Activated CD4-positive, alpha-beta T cell treated with anti-CD3 and anti-CD28 coated beads, Interleukin-2, Interleukin-6, amounts not matched to agents 100 ng/mL and 50 ng/mL, durations not matched to agents 16 hours and 8 hours (primary cell): ENCODE data around the gene DROSHA.
"Not testable (repeated sequence)": the region's sequence is repeated elsewhere in the genome, so short reads cannot be mapped to it uniquely, and the experiment has no call there.

ENCODE experiments used
- DNase-seq: peaks from one replicate; pipeline ENCODE4 v3.0.0-alpha.2; 2020

Gene DROSHA

GRCh38 chr5:31415009-31415923 is 116.6 kb downstream of the DROSHA start:
- no peak for DNase-seq

DNA sequence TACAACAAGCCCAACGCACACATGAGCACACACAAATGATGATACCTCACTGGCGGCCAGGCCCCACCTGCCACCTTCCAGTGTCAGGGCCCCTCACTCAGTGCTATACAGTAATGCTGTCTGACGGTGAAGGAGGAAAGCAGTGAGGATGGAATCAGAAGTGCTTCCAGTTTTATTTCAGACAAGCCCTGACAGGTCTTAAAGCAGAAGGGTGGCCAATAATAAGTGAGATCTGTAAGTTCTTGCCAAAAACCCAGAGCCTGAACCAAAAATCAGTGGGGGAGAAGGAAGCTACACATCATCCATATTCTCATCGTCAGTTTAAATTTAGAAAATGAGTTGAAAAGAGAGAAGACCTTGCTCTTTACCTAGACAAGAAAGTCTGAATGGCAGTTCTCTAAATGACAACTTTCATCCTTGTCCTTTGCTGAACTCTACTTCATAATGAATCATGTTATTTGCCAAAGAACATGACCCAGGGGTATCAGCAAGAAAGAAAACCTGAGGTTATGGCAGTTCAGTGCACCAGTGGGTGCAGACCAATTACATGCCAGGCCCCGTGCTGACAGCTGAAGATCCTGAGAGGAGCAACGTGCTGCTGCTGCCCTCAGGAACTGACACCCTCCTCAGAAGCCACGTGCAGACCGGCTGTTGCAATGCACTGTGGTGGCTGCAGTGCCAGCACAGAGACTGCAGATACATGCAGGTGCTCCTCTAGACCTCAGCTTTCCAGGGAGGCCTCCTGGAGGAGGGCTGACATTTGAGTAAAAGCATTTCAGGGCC is 118.7 kb downstream of the DROSHA start:
- DNase-seq, result no peak

GRCh38 chr5:31412324-31412723 is 119.6 kb downstream of the DROSHA start:
- DNase-seq, result no peak

GRCh38 chr5:31410089-31410488 is 121.8 kb downstream of the DROSHA start:
- DNase-seq, result no peak

GRCh38 chr5:31408814-31409213 is 123.1 kb downstream of the DROSHA start:
- no peak for DNase-seq

- DNase-seq, result no peak
Measured at GRCh38 chr5:31407921-31408693, 123.8 kb downstream of the DROSHA start.

DNA sequence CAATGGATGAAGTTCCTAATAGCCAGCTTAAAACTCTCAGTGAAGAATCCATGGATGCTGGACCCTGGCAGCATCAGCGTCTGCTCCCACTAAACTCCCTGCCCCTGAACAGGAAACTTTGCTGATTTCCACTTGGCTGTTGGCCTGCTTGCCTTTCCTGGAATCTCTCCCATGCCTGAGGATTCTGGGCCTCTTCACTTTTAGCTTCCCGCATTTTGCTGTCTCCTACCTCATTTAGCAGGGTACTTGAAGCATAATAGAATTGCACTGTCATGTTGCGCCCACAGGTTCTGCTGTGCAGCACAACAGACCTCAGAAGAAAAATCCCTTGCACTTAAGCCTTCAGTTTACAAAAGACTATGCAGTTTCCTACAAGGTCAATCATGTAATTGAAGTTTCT is 127.6 kb downstream of the DROSHA start:
- DNase-seq, result no peak

GRCh38 chr5:31401691-31402090 is 130.2 kb downstream of the DROSHA start:
- DNase-seq, result no peak

DNA sequence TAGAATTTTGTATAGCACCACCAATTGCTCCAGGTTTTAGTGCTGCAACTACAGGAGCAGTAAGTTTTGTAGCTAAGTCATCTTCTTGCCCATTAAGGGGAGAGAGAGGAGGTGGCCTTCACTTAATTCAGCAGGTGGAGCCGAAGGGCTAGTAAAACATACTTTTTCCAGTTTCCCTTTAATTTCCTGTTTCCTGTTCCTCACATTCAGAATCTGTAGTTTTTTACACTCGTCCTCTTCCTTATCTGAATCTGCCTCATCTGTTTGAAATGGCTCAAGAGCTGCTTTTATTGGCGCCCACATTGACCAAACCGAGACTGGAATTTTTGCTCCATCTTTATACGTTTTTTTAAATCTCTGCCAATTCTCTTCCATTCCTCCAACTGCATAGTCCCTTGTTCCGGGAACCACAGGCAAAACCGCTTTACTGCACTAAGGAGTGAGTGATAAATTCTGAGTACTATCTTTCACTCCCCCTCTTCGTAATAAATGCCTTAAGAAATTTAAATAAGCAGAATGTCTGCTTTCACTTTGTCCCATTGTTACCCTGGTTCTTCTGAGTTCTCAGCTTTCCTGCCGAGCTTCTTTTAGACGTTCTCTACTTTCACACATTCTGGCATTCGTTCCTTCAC is 133.9 kb downstream of the DROSHA start:
- DNase-seq, result no peak

DNA sequence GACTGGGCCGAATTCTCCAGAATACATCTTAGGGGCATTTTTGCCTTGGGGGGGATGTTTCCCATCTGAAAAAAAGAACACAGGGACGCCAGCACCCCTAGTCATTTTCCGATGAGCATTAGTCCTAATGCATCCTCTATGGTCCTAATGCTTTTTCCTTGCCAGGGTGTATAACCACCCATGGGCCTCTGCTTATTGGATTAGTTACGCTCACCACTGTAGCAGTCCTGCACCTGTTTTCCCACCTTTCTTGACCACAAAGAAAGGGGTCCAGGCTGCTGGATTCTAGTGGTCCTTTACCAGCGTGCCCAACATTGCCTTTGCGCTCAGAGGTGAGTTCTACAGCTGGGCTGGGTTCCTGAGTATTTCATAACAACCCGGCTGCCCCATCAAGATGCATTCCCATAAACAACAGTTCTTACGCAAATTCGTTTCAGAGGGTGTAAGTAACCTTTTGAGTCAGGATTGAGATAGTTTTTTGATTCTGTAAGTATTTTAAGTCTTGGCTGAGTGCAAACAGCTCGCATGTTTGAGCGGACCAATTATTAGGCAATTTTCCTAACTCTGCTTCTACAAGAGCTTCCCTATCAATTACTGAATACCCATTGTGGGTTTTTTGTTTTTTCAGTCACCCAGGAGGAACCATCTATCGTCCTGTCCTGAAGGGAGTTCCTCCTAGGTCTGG is 135.1 kb downstream of the DROSHA start:
- DNase-seq, result no peak

DNA sequence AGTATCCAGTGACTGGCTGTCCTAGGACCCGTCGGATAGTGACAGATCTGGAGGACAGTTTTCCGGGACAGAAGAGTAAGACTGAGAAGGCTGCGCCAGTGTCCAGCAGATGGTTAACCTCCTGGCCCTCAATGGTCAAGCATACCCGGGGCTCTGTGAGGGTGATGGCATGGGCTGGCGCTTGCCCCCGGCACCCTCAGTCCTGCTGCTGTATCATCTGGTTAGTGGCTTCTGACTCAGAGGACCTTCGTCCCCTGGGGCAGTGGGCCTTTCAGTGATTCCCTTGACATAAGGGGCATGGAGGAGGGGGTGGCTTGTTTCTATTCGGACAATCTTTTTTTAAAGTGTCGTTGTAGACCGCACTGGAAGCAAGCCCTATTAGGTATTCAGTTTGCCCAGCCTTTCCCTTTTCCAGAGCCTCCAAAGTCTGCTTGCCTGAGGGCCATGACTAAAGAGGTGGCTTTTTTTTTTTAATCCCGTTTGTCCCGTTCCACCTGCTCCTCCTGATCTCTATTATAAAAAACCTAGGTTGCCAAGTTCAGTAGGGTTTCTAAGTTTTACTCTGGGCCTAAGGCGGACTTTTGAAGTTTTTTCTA is 136.3 kb downstream of the DROSHA start:
- not testable (repeated sequence) for DNase-seq

DNA sequence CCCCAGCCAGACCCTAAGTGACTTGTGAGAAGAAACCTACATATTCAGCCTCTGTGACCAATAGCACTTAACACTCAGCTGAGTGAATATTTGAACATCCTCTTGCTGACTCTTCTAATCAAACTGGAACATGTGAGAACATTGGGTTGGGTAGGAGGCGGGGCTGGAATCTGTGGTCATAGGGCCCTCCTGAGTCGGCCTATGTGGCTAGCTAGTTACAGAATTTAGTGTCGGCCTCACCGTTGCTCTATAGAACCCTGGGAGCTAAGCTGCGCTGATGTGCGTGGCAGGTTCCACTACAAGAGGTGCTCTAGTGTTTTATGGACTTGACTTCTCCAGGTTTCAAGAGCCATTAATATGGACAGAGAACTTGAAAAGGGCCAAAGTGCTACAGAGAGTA is 138.8 kb downstream of the DROSHA start:
- DNase-seq, result no peak

DNA sequence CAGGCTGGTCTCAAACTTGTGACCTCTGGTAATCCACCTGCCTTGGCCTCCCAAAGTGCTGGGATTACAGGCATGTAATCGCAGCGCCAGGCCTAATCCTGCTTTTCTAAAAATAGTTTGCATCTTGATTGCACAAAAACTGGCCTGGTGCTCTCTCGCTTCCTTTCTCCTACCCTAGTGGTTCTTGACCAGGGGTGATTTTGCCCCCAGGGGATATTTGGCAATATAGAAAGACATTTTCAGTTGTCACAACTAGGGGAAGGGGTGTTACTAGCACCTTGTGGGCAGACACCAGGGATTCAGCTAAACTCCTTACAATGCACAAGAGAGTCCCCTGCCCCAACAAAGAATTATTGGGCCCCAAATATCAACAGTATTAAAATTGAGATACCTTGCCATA is 139.8 kb downstream of the DROSHA start:
- DNase-seq, result no peak

DNA sequence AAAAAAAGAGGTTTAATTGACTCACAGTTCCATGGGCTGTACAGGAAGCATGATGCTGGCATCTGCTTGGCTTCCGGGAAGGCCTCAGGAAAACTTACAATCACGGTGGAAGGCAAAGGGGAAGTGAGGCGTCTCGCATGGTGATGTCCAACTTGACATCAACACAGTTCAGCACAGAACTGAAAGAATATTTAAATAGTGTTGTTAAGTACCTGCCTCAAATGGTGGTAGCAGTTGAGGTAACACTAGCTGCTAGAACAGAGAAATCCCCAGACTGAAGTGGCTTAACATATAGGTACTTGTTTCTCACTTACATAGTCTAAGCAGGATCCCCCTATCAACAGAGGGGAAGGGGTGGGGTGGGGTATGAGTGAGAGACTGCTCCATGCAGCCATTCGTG is 141.6 kb downstream of the DROSHA start:
- DNase-seq, result no peak

GRCh38 chr5:31385774-31386537 is 145.9 kb downstream of the DROSHA start:
- DNase-seq, result no peak

- no peak for DNase-seq
Measured at GRCh38 chr5:31383734-31384133, 148.2 kb downstream of the DROSHA start.

DNA sequence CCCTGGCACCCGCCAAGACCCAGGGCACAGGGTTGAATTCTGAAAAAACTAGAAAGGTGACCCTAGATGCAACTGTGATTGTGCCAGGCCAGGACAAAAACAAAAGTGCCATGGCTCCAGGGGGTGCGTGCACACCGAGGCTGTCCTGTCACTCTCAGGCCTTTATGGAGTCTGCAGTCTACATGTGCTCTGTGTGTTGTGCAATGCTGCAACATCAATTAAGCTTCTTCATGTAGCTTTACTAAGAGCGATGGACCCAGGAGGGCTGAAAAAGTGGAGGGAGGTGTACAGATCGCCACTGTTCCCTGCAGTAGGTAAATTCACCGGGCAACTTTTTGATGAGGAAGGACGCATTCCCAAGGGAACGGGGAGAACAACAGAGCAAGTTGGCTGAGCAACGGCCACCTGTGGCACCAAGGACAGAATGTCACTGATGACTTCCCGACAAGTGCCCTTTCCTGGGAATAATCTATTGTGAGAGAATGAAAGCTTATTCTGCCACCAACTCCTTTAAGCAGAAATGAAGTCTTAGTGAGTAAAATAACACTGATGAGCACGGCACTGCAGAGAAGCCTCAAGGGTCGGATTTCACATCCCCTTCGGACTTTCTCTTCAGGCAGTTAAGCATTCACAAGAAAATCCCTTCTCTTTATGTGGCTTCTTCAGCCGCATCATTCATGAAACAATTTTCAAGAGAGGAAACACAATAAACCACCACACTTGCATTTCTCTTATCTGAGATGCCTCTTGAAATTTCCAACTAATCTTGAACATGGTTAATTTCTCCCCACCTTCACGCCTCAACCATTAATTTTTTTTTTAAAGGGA is 149.6 kb downstream of the DROSHA start:
- no peak for DNase-seq

- no peak for DNase-seq
Measured at GRCh38 chr5:31381299-31381698, 150.6 kb downstream of the DROSHA start.

- DNase-seq, result no peak
Measured at GRCh38 chr5:31380049-31380448, 151.8 kb downstream of the DROSHA start.

GRCh38 chr5:31378838-31379237 is 153.1 kb downstream of the DROSHA start:
- no peak for DNase-seq
